Glutamatergic neuron (in vitro differentiated cells): ENCODE results near the gene RELA. TPM values are rescaled to one million over a fixed set of nuclear protein-coding genes. Genes with fewer than 3 reads are reported as not detected.
A peak's percentile ranks its signal among the peaks of the same experiment; 100 is the strongest.

Experiments
- DNase-seq: peaks from one replicate; pipeline ENCODE4 v3.0.0; 2022
- H3K27ac Mint-ChIP-seq: one replicate; pipeline ENCODE4 v1.8.0; 2020; ENCODE audit warnings: mild to moderate bottlenecking, mixed read lengths, inconsistent platforms; ENCODE audit not compliant: unreplicated experiment
- H3K27me3 Mint-ChIP-seq: one replicate; pipeline ENCODE4 v1.8.0; 2020; ENCODE audit warnings: mild to moderate bottlenecking, moderate library complexity, mixed read lengths, inconsistent platforms; ENCODE audit not compliant: unreplicated experiment
- H3K36me3 Mint-ChIP-seq: one replicate; pipeline ENCODE4 v1.8.0; 2020; ENCODE audit warnings: mild to moderate bottlenecking, mixed read lengths, inconsistent platforms; ENCODE audit not compliant: unreplicated experiment
- H3K4me1 Mint-ChIP-seq: one replicate; pipeline ENCODE4 v1.8.0; 2020; ENCODE audit warnings: mild to moderate bottlenecking, low read depth, mixed read lengths, inconsistent platforms; ENCODE audit not compliant: unreplicated experiment
- H3K4me3 Mint-ChIP-seq: one replicate; pipeline ENCODE4 v1.8.0; 2020; ENCODE audit warnings: mild to moderate bottlenecking, mixed read lengths, inconsistent platforms; ENCODE audit not compliant: unreplicated experiment
- H3K9me3 Mint-ChIP-seq: one replicate; pipeline ENCODE4 v1.8.0; 2020; ENCODE audit warnings: mild to moderate bottlenecking, moderate library complexity, mixed read lengths, inconsistent platforms; ENCODE audit not compliant: unreplicated experiment
- CTCF ChIP-seq: fragments of 200-600 bp; sonication (generic); IDR thresholded peaks from one replicate; pipeline ENCODE4 v1.5.0; 2021; ENCODE audit not compliant: partially characterized antibody, unreplicated experiment
- total RNA-seq: library from RNA; stranded (reverse); fragmentation: NEBNext Ultra II Directional; extraction: Animal tissue kit (Norgen Biotek cat#: 25700); gene quantifications from one replicate; pipeline ENCODE4 v1.2.1, GENCODE V29; 2021; ENCODE audit not compliant: unreplicated experiment

The RELA gene
- total RNA-seq, 1 donor from 2014 or later: 61.2 TPM

GRCh38 chr11:65633390-65634108, 29.2 kb downstream of the RELA start:
- no peak overlapping the region for H3K27ac Mint-ChIP-seq
- H3K27me3 Mint-ChIP-seq: no peaks in the 10 kb centered on the region
- H3K9me3 Mint-ChIP-seq: peaks cover 2% of the 10 kb centered on the region
- H3K4me3 Mint-ChIP-seq: no peak overlapping the region
- H3K4me1 Mint-ChIP-seq: peaks cover 5% of the 10 kb centered on the region
- TF ChIP-seq CTCF: no peak
- DNase-seq: no peak
- H3K36me3 Mint-ChIP-seq: no peaks in the 10 kb centered on the region

- Mint-ChIP-seq H3K9me3 (peaks cover 1% of the 10 kb centered on the region), H3K27ac (no peak overlapping the region), H3K36me3 (no peaks in the 10 kb centered on the region), H3K4me1 (no peaks in the 10 kb centered on the region), H3K27me3 (no peaks in the 10 kb centered on the region), H3K4me3 (no peak overlapping the region)
- no peak for TF ChIP-seq CTCF
- no peak for DNase-seq
Observed at GRCh38 chr11:65630215-65630614, 32.5 kb downstream of the RELA start.

GRCh38 chr11:65629579-65629978, 33.1 kb downstream of the RELA start:
- no peak for TF ChIP-seq CTCF
- Mint-ChIP-seq H3K9me3 (peaks cover 1% of the 10 kb centered on the region), H3K36me3 (no peaks in the 10 kb centered on the region), H3K27ac (no peak overlapping the region), H3K4me3 (no peak overlapping the region), H3K27me3 (no peaks in the 10 kb centered on the region), H3K4me1 (no peaks in the 10 kb centered on the region)
- DNase-seq: no peak

GRCh38 chr11:65627202-65627601, 35.5 kb downstream of the RELA start:
- no peak for TF ChIP-seq CTCF
- no peak for DNase-seq
- H3K4me1 Mint-ChIP-seq: no peaks in the 10 kb centered on the region
- H3K9me3 Mint-ChIP-seq: peaks cover 1% of the 10 kb centered on the region
- H3K27me3 Mint-ChIP-seq: peaks cover 2% of the 10 kb centered on the region
- no peaks in the 10 kb centered on the region for H3K36me3 Mint-ChIP-seq
- no peak overlapping the region for H3K4me3 Mint-ChIP-seq
- H3K27ac Mint-ChIP-seq: no peak overlapping the region

- peak; percentile 49 for TF ChIP-seq CTCF
- no peaks in the 10 kb centered on the region for H3K4me1 Mint-ChIP-seq
- H3K27ac Mint-ChIP-seq: no peak overlapping the region
- DNase-seq: peak; percentile 61
- peak overlapping the region; percentile 50 for H3K4me3 Mint-ChIP-seq
- H3K27me3 Mint-ChIP-seq: peaks cover 2% of the 10 kb centered on the region
- peaks cover 1% of the 10 kb centered on the region for H3K9me3 Mint-ChIP-seq
- H3K36me3 Mint-ChIP-seq: no peaks in the 10 kb centered on the region
Observed at GRCh38 chr11:65625628-65626342, 36.9 kb downstream of the RELA start.
